Nephron (organoid): ENCODE results near the gene SEZ6L.

Source experiments
- H3K27ac Mint-ChIP-seq, 3 experiments: 2 replicates each; pipeline ENCODE4 v1.8.0; 2020; ENCODE audit warnings: mixed read lengths in 3 of 3, mild to moderate bottlenecking in 2 of 3, moderate library complexity in 1 of 3
- H3K27me3 Mint-ChIP-seq: 2 replicates; pipeline ENCODE4 v1.8.0; 2021; ENCODE audit warnings: low read depth, mild to moderate bottlenecking, moderate library complexity, mixed read lengths
- H3K36me3 Mint-ChIP-seq: 2 replicates; pipeline ENCODE4 v1.8.0; 2020; ENCODE audit warnings: low read depth, mixed read lengths
- H3K4me1 Mint-ChIP-seq: 2 replicates; pipeline ENCODE4 v1.8.0; 2020; ENCODE audit warnings: mixed read lengths
- H3K4me3 Mint-ChIP-seq, 3 experiments: 2 replicates each; pipeline ENCODE4 v1.8.0; 2020; ENCODE audit warnings: mild to moderate bottlenecking in 3 of 3, mixed read lengths in 3 of 3, moderate library complexity in 2 of 3
- H3K9me3 Mint-ChIP-seq: 2 replicates; pipeline ENCODE4 v1.8.0; 2020; ENCODE audit warnings: mixed read lengths
- TF ChIP-seq, protein P1 (sequence below), 3 experiments: fragments of 200-600 bp; sonication (generic); IDR thresholded peaks; one replicate each; pipeline ENCODE4 v1.5.0; 2021; ENCODE audit warnings: antibody characterized with exemption in 3 of 3; ENCODE audit not compliant: unreplicated experiment in 3 of 3

The SEZ6L gene

DNA sequence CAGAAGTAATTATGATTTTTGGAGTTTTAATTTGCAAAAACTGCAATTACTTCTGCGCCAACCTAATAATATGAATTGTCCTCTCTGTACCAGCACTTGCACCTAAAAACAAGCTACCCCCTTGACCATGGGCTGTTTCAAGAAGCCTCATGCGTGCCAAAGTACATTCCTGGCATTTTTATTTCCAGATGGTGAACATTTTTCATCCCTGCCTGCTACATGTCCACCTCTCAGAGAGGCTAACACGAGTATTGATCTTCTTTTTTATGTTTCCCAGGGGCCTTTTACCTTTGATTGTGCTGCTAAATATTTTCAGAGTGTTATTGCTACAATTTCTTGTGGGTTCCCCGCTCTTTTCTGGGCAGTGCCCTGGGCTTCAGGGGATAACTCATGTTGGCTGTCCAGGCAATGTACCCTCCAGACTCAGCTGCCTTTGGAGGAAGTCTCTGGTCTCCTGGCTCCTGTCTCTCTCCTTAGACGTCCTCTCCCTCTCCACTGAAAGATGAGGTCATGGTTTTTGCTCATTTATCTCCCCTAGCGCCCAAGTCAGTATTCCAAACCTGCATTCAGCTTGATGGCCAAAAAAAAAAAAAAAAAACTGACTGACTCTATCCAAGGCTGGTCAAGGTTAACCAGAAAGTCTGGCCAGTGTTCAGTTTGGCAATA, 173.6 kb downstream of the SEZ6L start:
- Mint-ChIP-seq H3K36me3 (no peaks in the 10 kb centered on the region), H3K27me3 (peaks cover 48% of the 10 kb centered on the region), H3K27ac (no peak overlapping the region), H3K4me1 (peaks cover 9% of the 10 kb centered on the region), H3K9me3 (peaks cover 4% of the 10 kb centered on the region), H3K4me3 (no peak overlapping the region)
- TF ChIP-seq, protein P1, sequence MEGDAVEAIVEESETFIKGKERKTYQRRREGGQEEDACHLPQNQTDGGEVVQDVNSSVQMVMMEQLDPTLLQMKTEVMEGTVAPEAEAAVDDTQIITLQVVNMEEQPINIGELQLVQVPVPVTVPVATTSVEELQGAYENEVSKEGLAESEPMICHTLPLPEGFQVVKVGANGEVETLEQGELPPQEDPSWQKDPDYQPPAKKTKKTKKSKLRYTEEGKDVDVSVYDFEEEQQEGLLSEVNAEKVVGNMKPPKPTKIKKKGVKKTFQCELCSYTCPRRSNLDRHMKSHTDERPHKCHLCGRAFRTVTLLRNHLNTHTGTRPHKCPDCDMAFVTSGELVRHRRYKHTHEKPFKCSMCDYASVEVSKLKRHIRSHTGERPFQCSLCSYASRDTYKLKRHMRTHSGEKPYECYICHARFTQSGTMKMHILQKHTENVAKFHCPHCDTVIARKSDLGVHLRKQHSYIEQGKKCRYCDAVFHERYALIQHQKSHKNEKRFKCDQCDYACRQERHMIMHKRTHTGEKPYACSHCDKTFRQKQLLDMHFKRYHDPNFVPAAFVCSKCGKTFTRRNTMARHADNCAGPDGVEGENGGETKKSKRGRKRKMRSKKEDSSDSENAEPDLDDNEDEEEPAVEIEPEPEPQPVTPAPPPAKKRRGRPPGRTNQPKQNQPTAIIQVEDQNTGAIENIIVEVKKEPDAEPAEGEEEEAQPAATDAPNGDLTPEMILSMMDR (IDR thresholded peaks at IDR 0.05; ENCODE audit: unreplicated experiment in 3 of 3) = no peak

GRCh38 chr22:26345496-26345895, 176.2 kb downstream of the SEZ6L start:
- H3K4me1 Mint-ChIP-seq = peaks cover 9% of the 10 kb centered on the region
- H3K9me3 Mint-ChIP-seq = peaks cover 8% of the 10 kb centered on the region
- H3K36me3 Mint-ChIP-seq = no peaks in the 10 kb centered on the region
- peaks cover 27% of the 10 kb centered on the region for H3K27me3 Mint-ChIP-seq
- H3K4me3 Mint-ChIP-seq = no peak overlapping the region
- no peak overlapping the region for H3K27ac Mint-ChIP-seq
- TF ChIP-seq, protein P1 (IDR thresholded peaks at IDR 0.05; ENCODE audit: unreplicated experiment in 3 of 3) = no peak

GRCh38 chr22:26348810-26349526, 179.7 kb downstream of the SEZ6L start:
- TF ChIP-seq, protein P1 (IDR thresholded peaks at IDR 0.05; ENCODE audit: unreplicated experiment in 3 of 3) = no peak
- H3K27ac Mint-ChIP-seq = no peak overlapping the region
- no peaks in the 10 kb centered on the region for H3K36me3 Mint-ChIP-seq
- H3K4me1 Mint-ChIP-seq = peaks cover 4% of the 10 kb centered on the region
- peaks cover 10% of the 10 kb centered on the region for H3K27me3 Mint-ChIP-seq
- H3K9me3 Mint-ChIP-seq = peaks cover 11% of the 10 kb centered on the region
- no peak overlapping the region for H3K4me3 Mint-ChIP-seq

GRCh38 chr22:26354707-26355106, 185.4 kb downstream of the SEZ6L start:
- no peaks in the 10 kb centered on the region for H3K4me1 Mint-ChIP-seq
- peaks cover 3% of the 10 kb centered on the region for H3K9me3 Mint-ChIP-seq
- H3K27ac Mint-ChIP-seq = no peak overlapping the region
- no peaks in the 10 kb centered on the region for H3K36me3 Mint-ChIP-seq
- TF ChIP-seq, protein P1 (IDR thresholded peaks at IDR 0.05; ENCODE audit: unreplicated experiment in 3 of 3) = no peak
- no peak overlapping the region for H3K4me3 Mint-ChIP-seq
- H3K27me3 Mint-ChIP-seq = peaks cover 17% of the 10 kb centered on the region

DNA sequence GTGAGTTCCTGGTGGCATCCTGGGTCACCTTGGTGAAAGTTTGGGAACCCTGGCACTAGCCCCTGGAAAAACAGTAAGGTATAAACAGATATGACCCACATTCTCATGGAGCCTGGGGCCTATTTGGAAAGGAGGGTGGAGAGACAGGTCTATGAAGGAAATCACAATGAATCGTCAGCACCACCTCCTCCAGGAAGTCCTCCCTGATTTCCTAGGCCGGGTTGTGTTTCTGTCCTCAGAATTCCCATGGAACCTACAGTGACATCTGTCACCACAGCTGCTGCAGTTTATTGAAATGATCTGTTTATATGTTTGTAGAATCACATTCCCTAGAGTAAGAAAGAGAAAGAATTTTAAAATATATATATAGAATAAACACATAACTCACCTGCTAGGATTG, 188.0 kb downstream of the SEZ6L start:
- Mint-ChIP-seq H3K27ac (no peak overlapping the region), H3K4me3 (no peak overlapping the region), H3K4me1 (no peaks in the 10 kb centered on the region), H3K36me3 (no peaks in the 10 kb centered on the region), H3K27me3 (peaks cover 23% of the 10 kb centered on the region), H3K9me3 (no peaks in the 10 kb centered on the region)
- TF ChIP-seq, protein P1 (IDR thresholded peaks at IDR 0.05; ENCODE audit: unreplicated experiment in 3 of 3) = no peak

DNA sequence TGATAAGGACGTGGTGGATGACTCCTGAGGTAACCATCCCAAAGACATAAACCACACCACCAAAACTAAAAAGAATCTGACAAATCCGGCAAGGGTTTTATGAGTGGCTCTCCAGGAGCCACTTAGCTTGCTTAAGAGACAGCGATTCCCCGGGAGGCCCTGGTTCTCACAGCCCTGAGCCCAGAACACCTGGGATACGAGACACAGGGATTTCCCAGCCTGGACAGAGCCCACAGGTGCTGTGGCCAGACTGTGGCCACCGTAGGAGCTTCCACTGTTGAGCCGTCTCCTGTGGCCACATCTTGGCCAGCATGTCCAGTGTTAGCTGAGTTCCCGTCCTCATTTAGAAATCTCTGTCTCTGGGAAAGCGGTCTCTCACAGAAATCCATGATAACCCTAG, 188.6 kb downstream of the SEZ6L start:
- H3K4me1 Mint-ChIP-seq = no peaks in the 10 kb centered on the region
- TF ChIP-seq, protein P1 (IDR thresholded peaks at IDR 0.05; ENCODE audit: unreplicated experiment in 3 of 3) = no peak
- no peak overlapping the region for H3K27ac Mint-ChIP-seq
- no peaks in the 10 kb centered on the region for H3K9me3 Mint-ChIP-seq
- peaks cover 28% of the 10 kb centered on the region for H3K27me3 Mint-ChIP-seq
- no peak overlapping the region for H3K4me3 Mint-ChIP-seq
- no peaks in the 10 kb centered on the region for H3K36me3 Mint-ChIP-seq
